Stimulated activated CD4-positive, alpha-beta T cell treated with anti-CD3 and anti-CD28 coated beads, Interleukin-1b, Interleukin-23, amount 100 ng/mL, for 4 hours (primary cell): Measurements from ENCODE around the gene SNAI1.
"Not testable (repeated sequence)": the region's sequence is repeated elsewhere in the genome, so short reads cannot be mapped to it uniquely, and the experiment has no call there.

ENCODE experiments used
- DNase-seq, 2 donors: peaks; one replicate each; pipeline ENCODE4 v3.0.0-alpha.2; 2020; ENCODE audit warnings: low read depth in 2 of 2

Gene SNAI1

GRCh38 chr20:49982346-49983122, at the start of gene SNAI1:
Gene SNAI1, plus strand, starts transcription at chr20:49982980. Its CDS starts 80 bp downstream, at chr20:49983060.
- peak; percentile 74 to 76 for DNase-seq

- DNase-seq, result no peak
These were observed 47.0 kb upstream of the SNAI1 start for GRCh38 chr20:49935746-49936152.

- DNase-seq, result peak; percentile 90 to 95
These were observed 46.4 kb upstream of the SNAI1 start, which contains the start of gene RNF114 for GRCh38 chr20:49936153-49937026. Gene RNF114, plus strand, starts transcription at chr20:49936397. Its CDS starts 16 bp downstream, at chr20:49936413.

GRCh38 chr20:49937027-49937929, 45.5 kb upstream of the SNAI1 start:
- no peak for DNase-seq

- no peak for DNase-seq
These were observed 44.3 kb upstream of the SNAI1 start for GRCh38 chr20:49938173-49939163.

- no peak for DNase-seq
These were observed 41.3 kb upstream of the SNAI1 start for GRCh38 chr20:49941456-49941855.

GRCh38 chr20:49942303-49942702, 40.5 kb upstream of the SNAI1 start:
- no peak for DNase-seq

GRCh38 chr20:49942942-49943341, 39.8 kb upstream of the SNAI1 start:
- DNase-seq, result no peak

- DNase-seq, result no peak
These were observed 37.5 kb upstream of the SNAI1 start for GRCh38 chr20:49945306-49945700.

- no peak for DNase-seq
These were observed 36.9 kb upstream of the SNAI1 start for GRCh38 chr20:49945701-49946477.

GRCh38 chr20:49948178-49948577, 34.6 kb upstream of the SNAI1 start:
- DNase-seq, result no peak

GRCh38 chr20:49948809-49949507, 33.8 kb upstream of the SNAI1 start:
- DNase-seq, result no peak

GRCh38 chr20:49951151-49951550, 31.6 kb upstream of the SNAI1 start:
- no peak for DNase-seq

- DNase-seq, result no peak
These were observed 27.6 kb upstream of the SNAI1 start for GRCh38 chr20:49955167-49955566.

- not testable (repeated sequence) for DNase-seq
These were observed 26.9 kb upstream of the SNAI1 start for GRCh38 chr20:49955830-49956396.

- no peak for DNase-seq
These were observed 26.1 kb upstream of the SNAI1 start for GRCh38 chr20:49956689-49957088.

GRCh38 chr20:49957089-49957938, 25.5 kb upstream of the SNAI1 start:
- not testable (repeated sequence) for DNase-seq

GRCh38 chr20:49961413-49961812, 21.4 kb upstream of the SNAI1 start:
- no peak for DNase-seq
